Measurements from ENCODE around the gene ATP8B1.

GRCh38 chr18:57827646-57828045 lies 24.5 kb upstream of the ATP8B1 start:
- TF ChIP-seq, protein P1, sequence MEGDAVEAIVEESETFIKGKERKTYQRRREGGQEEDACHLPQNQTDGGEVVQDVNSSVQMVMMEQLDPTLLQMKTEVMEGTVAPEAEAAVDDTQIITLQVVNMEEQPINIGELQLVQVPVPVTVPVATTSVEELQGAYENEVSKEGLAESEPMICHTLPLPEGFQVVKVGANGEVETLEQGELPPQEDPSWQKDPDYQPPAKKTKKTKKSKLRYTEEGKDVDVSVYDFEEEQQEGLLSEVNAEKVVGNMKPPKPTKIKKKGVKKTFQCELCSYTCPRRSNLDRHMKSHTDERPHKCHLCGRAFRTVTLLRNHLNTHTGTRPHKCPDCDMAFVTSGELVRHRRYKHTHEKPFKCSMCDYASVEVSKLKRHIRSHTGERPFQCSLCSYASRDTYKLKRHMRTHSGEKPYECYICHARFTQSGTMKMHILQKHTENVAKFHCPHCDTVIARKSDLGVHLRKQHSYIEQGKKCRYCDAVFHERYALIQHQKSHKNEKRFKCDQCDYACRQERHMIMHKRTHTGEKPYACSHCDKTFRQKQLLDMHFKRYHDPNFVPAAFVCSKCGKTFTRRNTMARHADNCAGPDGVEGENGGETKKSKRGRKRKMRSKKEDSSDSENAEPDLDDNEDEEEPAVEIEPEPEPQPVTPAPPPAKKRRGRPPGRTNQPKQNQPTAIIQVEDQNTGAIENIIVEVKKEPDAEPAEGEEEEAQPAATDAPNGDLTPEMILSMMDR (IDR thresholded peaks at IDR 0.05) = no peak
- TF ChIP-seq RELA (CRISPR knock-in tag; IDR thresholded peaks at IDR 0.05; ENCODE audit: borderline replicate concordance) = no peak
- TF ChIP-seq PRDM15 (CRISPR knock-in tag; IDR thresholded peaks at IDR 0.05) = no peak
- no peak for TF ChIP-seq FOXP1 (CRISPR knock-in tag; IDR thresholded peaks at IDR 0.05; ENCODE audit: borderline replicate concordance)
- TF ChIP-seq MXD4 (CRISPR knock-in tag; IDR thresholded peaks at IDR 0.05; ENCODE audit: borderline replicate concordance) = no peak
- TF ChIP-seq SMAD4 (CRISPR knock-in tag; IDR thresholded peaks at IDR 0.05) = no peak
- TF ChIP-seq MLX (CRISPR knock-in tag; IDR thresholded peaks at IDR 0.05) = no peak
- no peak for TF ChIP-seq JUN (CRISPR knock-in tag; IDR thresholded peaks at IDR 0.05)
